ENCODE measurements around the gene PLCXD1.
"Not testable (repeated sequence)": the region's sequence is repeated elsewhere in the genome, so short reads cannot be mapped to it uniquely, and the experiment has no call there.

PLCXD1 gene

DNA sequence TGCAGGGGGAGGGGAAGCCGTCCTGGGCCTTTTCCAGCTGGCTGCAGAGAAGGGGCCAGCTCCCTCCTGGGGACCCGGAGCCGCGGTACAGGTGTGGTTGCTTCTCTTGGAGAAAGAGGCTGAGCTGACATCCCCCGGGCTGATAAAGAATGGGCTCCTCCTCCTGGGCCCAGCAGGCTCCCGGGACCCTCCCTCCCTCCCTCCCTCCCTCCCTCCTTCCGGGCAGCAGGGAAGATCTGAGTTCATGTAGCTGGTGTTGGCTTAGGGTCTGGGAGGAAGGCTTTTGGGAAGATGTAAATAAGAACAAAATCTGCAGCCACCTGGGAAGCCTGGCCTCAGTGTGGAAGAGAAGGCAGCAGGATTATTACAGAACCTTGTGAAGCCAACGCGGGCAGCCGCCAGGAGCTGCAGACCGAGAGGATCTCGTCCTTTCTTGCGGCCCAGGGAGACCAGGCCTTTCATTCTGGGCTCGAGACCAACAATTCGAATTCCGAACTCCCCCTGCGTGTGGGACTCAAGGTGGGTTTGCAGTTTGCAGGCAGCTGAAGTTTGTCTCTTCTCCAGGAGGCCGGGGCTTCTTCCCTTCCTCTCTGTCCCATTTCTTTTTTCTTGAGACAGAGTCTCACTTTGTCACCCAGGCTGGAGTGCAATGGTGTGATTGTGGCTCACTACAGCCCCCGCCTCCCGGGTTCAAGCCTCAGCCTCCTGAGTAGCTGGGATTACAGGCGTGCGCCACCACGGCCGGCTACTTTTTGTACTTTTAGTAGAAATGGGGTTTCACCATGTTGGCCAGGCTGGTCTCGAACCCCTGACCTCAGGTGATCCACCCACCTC is at the start of gene PLCXD1:
Gene PLCXD1 (plus strand): TSS at position 216 of the 834 bp plus-strand sequence. CDS start 2,807 bp downstream, outside the sequence.
- DNase-seq: no peak

- DNase-seq: not testable (repeated sequence)
Observed at GRCh38 chrX:231637-232277, 49.4 kb upstream of the PLCXD1 start.

GRCh38 chrX:232278-232655 is 48.9 kb upstream of the PLCXD1 start:
- DNase-seq: not testable (repeated sequence)

- DNase-seq: not testable (repeated sequence)
Observed at GRCh38 chrX:236201-236600, 45.0 kb upstream of the PLCXD1 start.

- no peak for DNase-seq
Observed at GRCh38 chrX:250965-251364, 30.2 kb upstream of the PLCXD1 start.

DNA sequence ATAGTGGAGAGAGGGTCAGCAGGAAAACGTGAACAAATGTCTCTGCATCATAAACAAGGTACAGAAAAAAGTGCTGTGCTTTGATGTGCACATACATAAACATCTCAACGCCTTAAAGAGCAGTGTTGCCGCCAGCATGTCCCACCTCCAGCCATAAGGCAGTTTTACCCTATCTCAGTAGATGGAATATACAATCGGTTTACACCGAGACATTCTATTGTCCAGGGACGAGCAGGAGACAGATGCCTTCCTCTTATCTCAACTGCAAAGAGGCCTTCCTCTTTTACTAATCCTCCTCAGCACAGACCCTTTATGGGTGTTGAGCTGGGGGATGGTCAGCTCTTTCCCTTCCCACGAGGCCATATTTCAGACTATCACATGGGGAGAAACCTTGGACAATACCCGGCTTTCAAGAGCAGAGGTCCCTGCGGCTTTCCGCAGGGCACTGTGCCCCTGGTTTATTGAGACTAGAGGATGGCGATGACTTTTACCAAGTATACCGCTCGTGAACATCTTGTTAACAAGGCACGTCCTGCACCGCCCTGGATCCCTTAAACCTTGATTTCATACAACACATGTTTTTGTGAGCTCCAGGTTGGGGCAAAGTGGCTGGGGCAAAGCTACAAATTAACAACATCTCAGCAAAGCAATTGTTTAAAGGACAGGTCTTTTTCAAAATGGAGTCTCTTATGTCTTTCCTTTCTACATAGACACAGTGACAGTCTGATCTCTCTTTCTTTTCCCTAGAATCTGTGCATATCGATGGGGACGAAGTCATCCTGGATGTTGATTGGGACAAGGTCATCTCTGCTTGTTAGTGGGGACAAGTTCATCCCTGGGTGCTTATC is 29.6 kb upstream of the PLCXD1 start:
- not testable (repeated sequence) for DNase-seq

GRCh38 chrX:252244-252956 is 28.8 kb upstream of the PLCXD1 start:
- no peak for DNase-seq

DNA sequence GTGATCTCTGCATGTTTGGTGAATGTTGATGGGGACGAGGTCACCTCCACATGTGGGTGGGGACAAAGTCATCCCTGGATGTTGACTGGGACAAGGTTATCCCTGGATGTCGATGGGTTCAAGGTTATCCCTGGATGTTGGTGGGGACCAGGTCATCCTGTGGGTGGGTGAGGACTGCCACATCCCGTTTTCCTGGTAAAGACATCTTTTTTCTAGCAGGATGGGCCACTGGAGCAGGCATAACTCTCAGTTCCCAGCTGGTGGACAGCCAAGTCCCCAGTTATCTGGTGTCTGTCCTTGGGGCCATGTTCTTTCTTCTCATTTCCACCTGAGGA is 28.3 kb upstream of the PLCXD1 start:
- DNase-seq: no peak

DNA sequence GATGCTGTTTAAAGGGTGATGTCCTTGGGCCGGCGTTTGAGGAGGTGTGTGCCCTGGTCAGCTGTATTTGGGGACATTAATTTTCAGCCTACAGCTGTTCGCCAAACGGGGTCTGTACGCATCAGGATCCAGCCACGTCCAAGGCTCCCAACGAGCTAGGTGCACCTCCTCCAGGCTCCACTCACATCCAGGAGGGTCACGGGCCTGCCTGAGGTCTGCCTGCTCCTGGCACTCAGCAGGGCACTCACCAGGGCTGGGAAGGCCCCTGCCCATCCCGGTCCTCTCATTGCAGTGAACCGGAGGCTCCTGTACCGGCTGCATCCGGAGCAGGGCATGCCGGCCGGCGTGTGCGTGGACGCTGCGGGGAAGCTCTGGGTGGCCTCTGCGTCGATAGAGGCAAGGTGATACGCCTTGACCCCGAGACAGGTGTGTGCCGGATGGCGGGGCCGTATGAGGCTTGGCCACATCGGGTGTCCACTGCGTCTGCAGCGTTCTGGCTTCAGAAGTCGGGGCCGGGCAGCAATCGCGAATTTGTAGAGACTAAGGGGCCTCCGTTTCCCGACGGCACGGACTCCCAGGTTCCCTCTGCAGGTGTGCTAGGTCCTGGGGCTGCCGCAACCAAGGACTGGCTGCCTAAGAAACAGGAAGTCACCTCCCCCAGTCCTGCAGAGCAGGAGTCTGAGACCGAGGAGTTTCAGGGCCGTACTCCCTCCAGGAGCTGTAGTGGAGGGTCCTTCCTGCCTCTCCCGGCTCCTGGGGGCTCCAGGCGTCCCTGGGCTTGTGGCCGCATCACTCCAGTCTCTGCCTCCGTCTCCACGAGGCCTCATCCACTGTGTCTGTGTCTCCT is 27.5 kb upstream of the PLCXD1 start:
- no peak for DNase-seq

DNA sequence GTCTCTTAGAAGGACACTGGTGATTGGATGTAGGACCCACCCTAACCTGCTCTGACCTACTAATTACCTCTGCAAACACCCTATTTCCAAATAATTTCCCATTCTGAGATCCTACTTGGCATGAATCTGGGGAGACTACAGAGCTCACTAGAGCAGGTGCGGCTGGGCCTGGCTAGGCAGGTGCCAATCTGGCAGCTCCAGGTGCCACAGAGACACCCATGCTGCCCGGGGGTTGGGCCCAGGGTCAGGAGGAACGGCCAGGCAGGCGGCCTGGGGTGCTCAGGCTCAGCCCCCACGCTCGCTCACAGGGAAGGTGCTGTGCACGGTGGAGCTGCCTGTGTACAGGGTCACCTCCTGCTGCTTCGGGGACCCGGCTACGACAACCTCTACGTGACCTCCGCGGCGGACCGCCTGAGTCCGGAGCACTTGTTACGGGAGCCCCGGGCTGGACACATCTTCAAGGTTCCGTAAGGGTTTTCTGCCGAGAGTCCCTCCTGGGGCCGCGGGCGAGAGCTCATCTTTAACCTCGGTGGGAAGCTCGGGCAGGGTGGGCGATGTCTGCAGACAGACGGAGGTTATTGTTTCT is 26.5 kb upstream of the PLCXD1 start:
- no peak for DNase-seq

DNA sequence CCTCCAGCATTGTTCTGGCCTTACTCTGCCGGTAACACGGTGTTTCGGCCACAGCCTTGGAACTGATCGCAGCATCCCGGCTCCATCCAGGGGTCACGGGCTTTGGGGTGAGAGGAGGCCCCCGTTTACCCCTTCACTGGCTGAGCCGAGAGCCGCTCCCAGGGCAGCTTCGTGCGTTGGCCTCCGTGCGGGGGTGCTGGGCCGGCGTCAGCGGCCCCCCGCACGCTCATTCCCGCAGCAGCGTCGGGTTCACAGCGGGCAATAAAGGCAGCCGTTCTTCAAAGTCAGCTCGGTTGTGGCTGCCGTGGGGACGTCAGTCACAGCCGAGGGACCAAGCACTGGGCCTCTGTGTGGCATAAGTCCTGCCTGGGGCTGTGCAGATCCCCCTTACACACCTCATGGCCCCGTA is 25.3 kb upstream of the PLCXD1 start:
- DNase-seq: no peak

- DNase-seq: not testable (repeated sequence)
Observed at GRCh38 chrX:257054-257453, 24.1 kb upstream of the PLCXD1 start.

DNA sequence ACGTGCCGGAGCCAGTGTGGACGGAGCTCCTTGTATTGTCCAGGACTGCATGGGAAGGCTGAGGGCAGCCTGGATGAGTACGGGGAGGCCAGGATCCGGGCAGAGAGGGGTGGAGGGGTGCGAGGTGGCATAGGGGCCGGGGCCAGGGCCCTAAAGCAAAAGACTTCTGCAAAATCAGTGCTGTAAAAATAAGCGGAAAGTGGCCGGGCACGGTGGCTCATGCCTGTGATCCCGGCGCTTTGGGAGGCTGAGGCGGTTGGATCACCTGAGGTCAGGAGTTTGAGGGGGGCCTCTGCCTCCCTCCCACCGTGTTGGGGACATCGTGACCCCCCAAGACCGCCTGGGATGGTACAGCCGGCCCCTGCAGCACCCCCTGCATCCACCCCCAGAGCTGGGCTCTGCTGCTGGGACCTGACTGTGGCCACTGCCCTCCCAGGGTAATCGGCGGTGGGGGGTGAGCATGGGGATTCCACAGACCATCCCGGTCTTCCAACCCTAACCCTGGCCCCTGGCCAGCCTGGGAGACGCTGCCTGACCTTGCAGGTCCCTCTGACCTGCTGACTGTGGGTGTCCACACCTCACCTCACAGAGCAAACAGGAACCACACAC is 23.4 kb upstream of the PLCXD1 start:
- DNase-seq: no peak

GRCh38 chrX:258291-259040 is 22.7 kb upstream of the PLCXD1 start:
- DNase-seq: no peak

GRCh38 chrX:259692-260355 is 21.4 kb upstream of the PLCXD1 start:
- no peak for DNase-seq

- no peak for DNase-seq
Observed at GRCh38 chrX:261167-261918, 19.8 kb upstream of the PLCXD1 start.

DNA sequence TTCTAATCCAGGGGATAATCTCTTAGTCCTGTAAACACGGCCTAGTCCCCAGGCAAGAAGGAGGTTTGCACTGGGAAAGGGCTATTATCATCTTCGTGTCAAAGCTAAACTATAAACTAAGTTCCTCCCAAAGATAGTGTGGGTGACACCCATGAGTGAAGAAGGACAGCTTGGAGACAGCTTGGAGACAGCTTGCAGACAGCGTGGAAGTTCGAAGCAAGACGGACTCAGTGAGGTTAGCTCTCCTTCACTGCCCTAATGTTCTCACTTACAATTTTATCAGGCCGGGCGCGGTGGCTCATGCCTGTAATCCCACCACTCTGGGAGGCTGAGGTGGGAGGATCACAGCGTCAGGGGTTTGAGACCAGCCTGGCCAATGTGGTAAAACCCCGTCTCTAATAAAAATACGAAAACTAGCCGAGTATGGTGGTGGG is 19.2 kb upstream of the PLCXD1 start:
- DNase-seq: no peak

DNA sequence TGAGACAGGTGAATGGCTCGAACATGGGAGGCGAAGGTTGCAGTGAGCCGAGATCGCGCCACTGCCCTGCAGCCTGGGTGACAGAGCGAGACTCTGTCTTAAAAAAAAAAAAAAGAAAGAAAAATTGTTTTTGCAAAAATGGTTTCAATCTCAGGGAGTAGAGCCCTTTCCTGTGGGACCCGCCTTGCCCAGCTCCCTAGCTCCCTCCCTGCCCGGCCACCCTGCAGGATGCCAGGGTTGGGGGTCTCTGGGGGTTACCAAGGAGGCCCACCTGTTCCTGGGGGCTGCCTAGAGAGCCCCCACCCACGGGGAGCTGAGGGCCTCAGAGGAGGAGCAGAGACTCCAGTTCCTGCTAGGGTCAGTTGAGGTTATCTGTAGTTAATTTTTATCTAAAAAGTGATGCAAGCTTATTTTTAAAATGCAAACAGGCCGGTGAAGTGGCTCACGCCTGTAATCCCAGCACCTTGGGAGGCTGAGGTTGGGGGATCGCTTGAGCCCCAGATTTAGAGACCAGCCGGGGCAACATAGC is 18.7 kb upstream of the PLCXD1 start:
- no peak for DNase-seq

DNA sequence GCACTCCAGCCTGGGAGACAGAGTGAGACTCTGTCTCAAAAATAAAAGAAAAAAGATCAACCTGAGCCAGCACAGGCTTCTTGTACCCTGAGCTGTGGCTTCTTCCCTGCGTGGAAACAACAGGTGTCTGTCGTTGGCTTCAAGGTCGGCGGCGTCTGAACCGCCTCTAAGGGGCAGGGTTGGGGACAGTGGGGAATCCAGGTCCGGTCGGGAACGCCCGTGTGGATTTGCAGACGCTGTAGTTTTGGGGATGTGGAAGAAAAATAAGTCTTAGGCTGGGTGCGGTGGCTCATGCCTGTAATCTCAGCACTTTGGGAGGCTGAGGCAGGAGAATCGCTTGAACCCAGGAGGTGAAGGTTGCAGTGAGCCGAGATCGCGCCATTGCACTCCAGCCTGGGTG is 17.2 kb upstream of the PLCXD1 start:
- not testable (repeated sequence) for DNase-seq
